ENCODE measurements around the gene HYCC1. TPM values are rescaled to one million over a fixed set of nuclear protein-coding genes. Genes with fewer than 3 reads are reported as not detected.

HYCC1 gene
- total and polyA plus RNA-seq, 5 donors from 2014 or later: 12.8 to 38.6 (median 16.0) TPM

GRCh38 chr7:22992874-22993840 is 20.8 kb downstream of the HYCC1 start:
- peak in 1 of 3 donors; percentile 39 for DNase-seq
- ATAC-seq (ENCODE audit: low read depth in 2 of 2): no peak
- peaks cover 28 to 43% (median 34%) of the 10 kb centered on the region in 4 donors for H3K4me1 Mint-ChIP-seq
- H3K4me3 ChIP-seq (ENCODE audit: low read depth, low read length): no peak overlapping the region
- no peaks in the 10 kb centered on the region for H3K27me3 ChIP-seq (ENCODE audit: control insufficient read depth, insufficient read depth, low read length)
- H3K27ac Mint-ChIP-seq: peak overlapping the region in 1 of 3 donors; percentile 12
- H3K9me3 Mint-ChIP-seq: no peaks in the 10 kb centered on the region
- H3K4me3 Mint-ChIP-seq: no peak overlapping the region
- peaks cover 3% of the 10 kb centered on the region for H3K36me3 ChIP-seq (ENCODE audit: control insufficient read depth, insufficient read depth, low read length)
- H3K36me3 Mint-ChIP-seq: peaks cover 23% of the 10 kb centered on the region
- H3K27ac ChIP-seq (ENCODE audit: insufficient read depth, low read length, poor library complexity, severe bottlenecking): no peak overlapping the region
- peaks cover 8% of the 10 kb centered on the region for H3K4me1 ChIP-seq (ENCODE audit: control insufficient read depth, insufficient read depth, low read length, poor library complexity, severe bottlenecking)
- no peaks in the 10 kb centered on the region for H3K27me3 Mint-ChIP-seq
- no peaks in the 10 kb centered on the region for H3K9me3 ChIP-seq (ENCODE audit: control insufficient read depth in 2 of 2, low read length in 2 of 2)

- DNase-seq (no peak), ATAC-seq (ENCODE audit: low read depth in 2 of 2) (no peak)
- no peaks in the 10 kb centered on the region for H3K27me3 ChIP-seq (ENCODE audit: control insufficient read depth, insufficient read depth, low read length)
- H3K9me3 Mint-ChIP-seq: no peaks in the 10 kb centered on the region
- H3K36me3 ChIP-seq (ENCODE audit: control insufficient read depth, insufficient read depth, low read length): peaks cover 5% of the 10 kb centered on the region
- H3K9me3 ChIP-seq (ENCODE audit: control insufficient read depth in 2 of 2, low read length in 2 of 2): no peaks in the 10 kb centered on the region
- H3K27ac Mint-ChIP-seq: peak overlapping the region in 1 of 3 donors; percentile 40
- H3K36me3 Mint-ChIP-seq: peaks cover 21% of the 10 kb centered on the region
- peaks cover 21 to 43% (median 29%) of the 10 kb centered on the region in 4 donors for H3K4me1 Mint-ChIP-seq
- H3K27ac ChIP-seq (ENCODE audit: insufficient read depth, low read length, poor library complexity, severe bottlenecking): no peak overlapping the region
- H3K4me3 Mint-ChIP-seq: no peak overlapping the region
- peaks cover 8% of the 10 kb centered on the region for H3K4me1 ChIP-seq (ENCODE audit: control insufficient read depth, insufficient read depth, low read length, poor library complexity, severe bottlenecking)
- H3K27me3 Mint-ChIP-seq: no peaks in the 10 kb centered on the region
- H3K4me3 ChIP-seq (ENCODE audit: low read depth, low read length): no peak overlapping the region
Measured at GRCh38 chr7:22990588-22990949, 23.4 kb downstream of the HYCC1 start.

DNA sequence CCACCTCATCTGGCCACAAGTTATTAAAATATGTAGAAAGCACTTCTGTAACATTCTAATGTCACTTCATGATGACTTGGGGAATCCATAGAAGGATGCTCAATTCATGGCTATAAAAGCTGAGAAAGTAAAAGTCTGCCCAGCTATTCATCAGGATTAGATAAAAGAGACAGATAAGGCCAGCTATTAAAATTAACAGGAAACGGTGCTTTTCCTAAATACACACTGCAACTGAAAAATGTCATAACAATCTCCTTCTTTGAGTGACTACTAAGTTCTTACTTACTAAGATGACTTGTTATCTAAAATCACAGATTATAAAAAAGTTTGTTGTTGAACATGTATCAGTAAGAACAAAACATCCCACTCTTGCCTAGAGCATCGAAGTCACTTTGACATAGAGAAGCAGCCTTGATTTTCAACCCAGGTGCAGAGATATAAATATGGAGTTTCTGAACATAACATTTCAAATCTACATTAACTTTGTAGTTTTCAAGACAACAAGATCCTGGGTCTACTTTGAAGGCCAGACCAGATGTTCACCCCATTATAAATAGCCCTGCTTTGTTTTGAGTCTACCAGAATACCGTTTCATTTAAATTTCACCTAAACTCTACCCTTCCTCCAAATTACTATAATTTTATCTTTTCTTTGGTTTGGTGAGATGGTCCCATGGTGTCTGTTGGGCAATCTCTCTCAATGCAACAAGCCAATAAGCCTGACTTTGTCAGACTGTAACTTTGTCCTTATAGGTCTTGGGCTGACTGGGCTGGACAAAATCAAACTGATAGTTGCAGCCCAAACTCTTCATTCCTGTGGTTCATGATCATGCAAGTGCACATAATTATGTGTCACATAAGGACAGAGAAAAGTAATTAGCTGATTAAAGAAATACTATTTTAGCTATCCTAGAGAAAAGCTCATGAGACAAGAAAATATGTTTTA is 24.0 kb downstream of the HYCC1 start:
- Mint-ChIP-seq H3K27ac (peak overlapping the region in 2 of 3 donors; percentile 20 to 40), H3K27me3 (no peaks in the 10 kb centered on the region), H3K36me3 (peaks cover 19% of the 10 kb centered on the region), H3K4me1 (peaks cover 15 to 37% (median 23%) of the 10 kb centered on the region in 4 donors), H3K9me3 (no peaks in the 10 kb centered on the region), H3K4me3 (no peak overlapping the region)
- Histone ChIP-seq H3K36me3 (ENCODE audit: control insufficient read depth, insufficient read depth, low read length) (peaks cover 5% of the 10 kb centered on the region), H3K4me3 (ENCODE audit: low read depth, low read length) (no peak overlapping the region), H3K9me3 (ENCODE audit: control insufficient read depth in 2 of 2, low read length in 2 of 2) (no peaks in the 10 kb centered on the region), H3K4me1 (ENCODE audit: control insufficient read depth, insufficient read depth, low read length, poor library complexity, severe bottlenecking) (peaks cover 8% of the 10 kb centered on the region), H3K27me3 (ENCODE audit: control insufficient read depth, insufficient read depth, low read length) (no peaks in the 10 kb centered on the region), H3K27ac (ENCODE audit: insufficient read depth, low read length, poor library complexity, severe bottlenecking) (no peak overlapping the region)
- ATAC-seq (ENCODE audit: low read depth in 2 of 2): no peak
- DNase-seq: no peak

GRCh38 chr7:22985436-22985835 is 28.5 kb downstream of the HYCC1 start:
- ATAC-seq (ENCODE audit: low read depth in 2 of 2) (no peak), DNase-seq (no peak)
- no peak overlapping the region for H3K4me3 Mint-ChIP-seq
- peaks cover 41% of the 10 kb centered on the region for H3K36me3 Mint-ChIP-seq
- peaks cover 0 to 16% (median 6%) of the 10 kb centered on the region in 4 donors for H3K4me1 Mint-ChIP-seq
- H3K4me1 ChIP-seq (ENCODE audit: control insufficient read depth, insufficient read depth, low read length, poor library complexity, severe bottlenecking): peaks cover 3% of the 10 kb centered on the region
- no peak overlapping the region for H3K27ac ChIP-seq (ENCODE audit: insufficient read depth, low read length, poor library complexity, severe bottlenecking)
- H3K27me3 Mint-ChIP-seq: no peaks in the 10 kb centered on the region
- H3K27ac Mint-ChIP-seq: no peak overlapping the region
- peaks cover 11% of the 10 kb centered on the region for H3K36me3 ChIP-seq (ENCODE audit: control insufficient read depth, insufficient read depth, low read length)
- no peaks in the 10 kb centered on the region for H3K9me3 Mint-ChIP-seq
- no peaks in the 10 kb centered on the region for H3K9me3 ChIP-seq (ENCODE audit: control insufficient read depth in 2 of 2, low read length in 2 of 2)
- H3K4me3 ChIP-seq (ENCODE audit: low read depth, low read length): no peak overlapping the region
- no peaks in the 10 kb centered on the region for H3K27me3 ChIP-seq (ENCODE audit: control insufficient read depth, insufficient read depth, low read length)

- Mint-ChIP-seq H3K27ac (no peak overlapping the region), H3K36me3 (peaks cover 24% of the 10 kb centered on the region), H3K27me3 (no peaks in the 10 kb centered on the region), H3K4me3 (no peak overlapping the region), H3K4me1 (peaks cover 0 to 3% (median under 1%) of the 10 kb centered on the region in 4 donors), H3K9me3 (no peaks in the 10 kb centered on the region)
- DNase-seq: no peak
- Histone ChIP-seq H3K27ac (ENCODE audit: insufficient read depth, low read length, poor library complexity, severe bottlenecking) (no peak overlapping the region), H3K9me3 (ENCODE audit: control insufficient read depth in 2 of 2, low read length in 2 of 2) (no peaks in the 10 kb centered on the region), H3K4me1 (ENCODE audit: control insufficient read depth, insufficient read depth, low read length, poor library complexity, severe bottlenecking) (no peaks in the 10 kb centered on the region), H3K4me3 (ENCODE audit: low read depth, low read length) (no peak overlapping the region), H3K36me3 (ENCODE audit: control insufficient read depth, insufficient read depth, low read length) (peaks cover 8% of the 10 kb centered on the region), H3K27me3 (ENCODE audit: control insufficient read depth, insufficient read depth, low read length) (no peaks in the 10 kb centered on the region)
- ATAC-seq (ENCODE audit: low read depth in 2 of 2): no peak
Measured at GRCh38 chr7:22983257-22983855, 30.6 kb downstream of the HYCC1 start.

GRCh38 chr7:22980422-22980821 is 33.5 kb downstream of the HYCC1 start:
- DNase-seq (no peak), ATAC-seq (ENCODE audit: low read depth in 2 of 2) (no peak)
- H3K9me3 Mint-ChIP-seq: no peaks in the 10 kb centered on the region
- H3K4me1 Mint-ChIP-seq: peaks cover 0 to 3% (median 0%) of the 10 kb centered on the region in 4 donors
- H3K27me3 Mint-ChIP-seq: no peaks in the 10 kb centered on the region
- H3K36me3 Mint-ChIP-seq: peaks cover 41% of the 10 kb centered on the region
- H3K27me3 ChIP-seq (ENCODE audit: control insufficient read depth, insufficient read depth, low read length): no peaks in the 10 kb centered on the region
- H3K9me3 ChIP-seq (ENCODE audit: control insufficient read depth in 2 of 2, low read length in 2 of 2): no peaks in the 10 kb centered on the region
- no peak overlapping the region for H3K4me3 Mint-ChIP-seq
- H3K36me3 ChIP-seq (ENCODE audit: control insufficient read depth, insufficient read depth, low read length): peaks cover 11% of the 10 kb centered on the region
- H3K27ac Mint-ChIP-seq: no peak overlapping the region
- H3K4me1 ChIP-seq (ENCODE audit: control insufficient read depth, insufficient read depth, low read length, poor library complexity, severe bottlenecking): no peaks in the 10 kb centered on the region
- no peak overlapping the region for H3K27ac ChIP-seq (ENCODE audit: insufficient read depth, low read length, poor library complexity, severe bottlenecking)
- no peak overlapping the region for H3K4me3 ChIP-seq (ENCODE audit: low read depth, low read length)

GRCh38 chr7:22979861-22980260 is 34.1 kb downstream of the HYCC1 start:
- no peak for ATAC-seq (ENCODE audit: low read depth in 2 of 2)
- no peak overlapping the region for H3K4me3 ChIP-seq (ENCODE audit: low read depth, low read length)
- Mint-ChIP-seq H3K4me1 (peaks cover 0 to 3% (median 0%) of the 10 kb centered on the region in 4 donors), H3K27ac (no peak overlapping the region), H3K27me3 (no peaks in the 10 kb centered on the region), H3K9me3 (no peaks in the 10 kb centered on the region), H3K4me3 (no peak overlapping the region), H3K36me3 (peaks cover 43% of the 10 kb centered on the region)
- DNase-seq: no peak
- no peaks in the 10 kb centered on the region for H3K9me3 ChIP-seq (ENCODE audit: control insufficient read depth in 2 of 2, low read length in 2 of 2)
- H3K4me1 ChIP-seq (ENCODE audit: control insufficient read depth, insufficient read depth, low read length, poor library complexity, severe bottlenecking): no peaks in the 10 kb centered on the region
- no peaks in the 10 kb centered on the region for H3K27me3 ChIP-seq (ENCODE audit: control insufficient read depth, insufficient read depth, low read length)
- peaks cover 11% of the 10 kb centered on the region for H3K36me3 ChIP-seq (ENCODE audit: control insufficient read depth, insufficient read depth, low read length)
- no peak overlapping the region for H3K27ac ChIP-seq (ENCODE audit: insufficient read depth, low read length, poor library complexity, severe bottlenecking)

Measured in CD4-positive, CD25-positive, alpha-beta regulatory T cell (primary cell).